Measurements from ENCODE around the gene GFER. TPM values are rescaled to one million over a fixed set of nuclear protein-coding genes. Genes with fewer than 3 reads are reported as not detected.

Gene GFER
- total and polyA plus RNA-seq, 9 of the 15 experiments (the other 6 are each of a cell fraction or from before 2014, with no cell fraction given), result 4.3 to 53.7 (median 19.8) TPM

DNA sequence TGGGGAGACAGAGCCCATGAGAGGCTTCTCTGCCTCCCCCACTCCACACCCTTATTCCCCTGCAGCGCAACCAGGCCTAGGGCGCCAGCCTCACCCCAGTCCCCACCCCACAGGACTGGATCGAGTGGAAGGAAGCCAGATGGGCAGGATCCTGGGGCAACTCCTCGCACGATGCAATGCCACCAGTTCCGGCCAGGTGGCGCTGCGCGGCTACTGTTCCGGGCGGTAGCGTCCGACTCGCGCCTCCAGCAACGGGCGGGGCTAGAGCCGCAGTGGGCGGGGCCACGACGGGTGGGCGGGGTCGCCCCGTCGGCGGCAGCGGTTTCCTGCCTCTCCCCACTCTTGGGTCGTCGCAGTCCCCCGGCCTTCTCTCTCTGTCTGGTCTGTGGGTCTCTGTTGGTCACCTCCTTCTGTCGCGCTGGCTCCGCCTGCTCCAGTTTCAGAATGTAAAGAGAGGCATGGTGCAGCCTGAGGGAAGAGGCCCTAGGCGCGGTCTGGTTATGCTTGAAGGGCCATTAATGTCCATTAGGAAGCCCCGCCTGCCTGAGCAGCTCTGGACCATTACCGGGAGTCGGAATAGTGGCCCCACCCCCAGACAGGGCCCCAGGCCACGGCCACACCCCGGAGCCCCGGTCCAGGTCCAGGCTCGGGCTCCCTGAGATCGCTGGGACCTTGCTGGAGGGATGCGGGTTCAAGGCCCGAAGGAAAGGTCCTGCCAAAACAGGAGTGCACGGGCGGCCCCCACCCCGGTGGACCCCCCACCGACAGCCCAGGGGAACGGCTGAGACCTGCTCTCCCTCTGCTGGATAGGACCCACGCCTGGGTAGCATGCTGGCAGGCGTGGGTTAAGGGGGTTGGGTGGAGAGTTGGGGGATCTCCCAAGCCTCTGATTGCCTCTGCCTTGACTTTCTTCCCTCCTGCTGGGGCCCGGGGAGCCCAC is 39.4 kb downstream of the GFER start:
- no peaks in the 10 kb centered on the region for H3K9me1 ChIP-seq (ENCODE audit: control insufficient read depth, insufficient read depth, low read length)
- no peaks in the 10 kb centered on the region for H3K36me3 ChIP-seq (ENCODE audit: control insufficient read depth, insufficient read depth, low read length)
- H3K4me1 ChIP-seq (replicated peaks in 1 of 2; ENCODE audit: control insufficient read depth in 2 of 2, insufficient read depth in 2 of 2, low read length in 2 of 2), result peaks cover 22 to 80% of the 10 kb centered on the region in 2 experiments; a peak in 4 of 5 replicates
- peak; percentile 90 to 96 (median 92) for DNase-seq (ENCODE audit: extremely low read depth in 1 of 4, low spot score in 3 of 4)
- peak; percentile 94 for FAIRE-seq
- H3K79me2 ChIP-seq (ENCODE audit: control insufficient read depth, insufficient read depth, low read length), result peaks cover 15% of the 10 kb centered on the region
- ChIA-PET POLR2A (interaction anchor here (0.6 to 3.3 kb wide), 3 partner anchors 9 to 131 kb away, joined by 4 to 35 read pairs (median 4); partner anchors contain the start of gene TRAF7), CTCF (ENCODE audit: low intra/inter-chr PET ratio) (interaction anchor here (0.7 to 2.1 kb wide), 5 partner anchors 24 to 132 kb away, joined by 3 to 15 read pairs (median 5); partner anchors contain the start of genes NTHL1, TRAF7 and TSC2)
- H3K27ac ChIP-seq (ENCODE audit: extremely low read depth, low read depth, low read length), result peak overlapping the region; percentile 76
- peak overlapping the region; percentile 48 to 89; a peak in 3 of 4 replicates for H3K9ac ChIP-seq (ENCODE audit: insufficient read depth in 1 of 2, low read depth in 2 of 2, low read length in 2 of 2)
- WGBS (ENCODE audit: insufficient coverage, low coverage, missing lambda C conversion rate), result 9% methylated on average over 30 of the region's 53 CpGs
- intact Hi-C loops (cut with micrococcal nuclease), result loop anchor here (1.0 to 5.0 kb wide), 2 partner anchors 117 to 244 kb away; partner anchors contain the start of gene RNPS1
- H3K9me3 ChIP-seq (replicated peaks; ENCODE audit: control insufficient read depth, insufficient read depth, low read depth, low read length), result no peaks in the 10 kb centered on the region
- peak overlapping the region; percentile 41 for H3K4me3 ChIP-seq
- H3K4me2 ChIP-seq (ENCODE audit: insufficient read depth, low read length), result peak overlapping the region; percentile 87
- 0 out of 2 replicates have a peak, but pooled peaks cover 7% of the 10 kb centered on the region for H4K20me1 ChIP-seq (replicated peaks; ENCODE audit: control insufficient read depth, insufficient read depth, low read length)
- BruUV-seq (replicated peaks), result no TSS peak
- peak overlapping the region; percentile 99 for H2AFZ ChIP-seq (ENCODE audit: low read depth, low read length)
- H3K27me3 ChIP-seq (ENCODE audit: control insufficient read depth in 2 of 2, insufficient read depth in 2 of 2, low read length in 2 of 2), result no peaks in the 10 kb centered on the region
- peak; percentile 85 for ATAC-seq
- in situ Hi-C loops (cut with MboI), result loop anchor here (5.0 kb wide), 1 partner anchor 119 kb away; no protein-coding TSS in a partner anchor
- 0 out of 2 replicates have a peak, but pooled peaks have one; percentile 43 for TF ChIP-seq SUPT5H (IDR thresholded peaks at IDR 0.05)
- no peak for TF ChIP-seq ZNF175 (CRISPR knock-in tag; IDR thresholded peaks at IDR 0.05; ENCODE audit: low read depth)
- TF ChIP-seq ZNF586 (CRISPR knock-in tag; conservative IDR thresholded peaks at IDR 0.05), result no peak
- TF ChIP-seq ATF1 (CRISPR knock-in tag; IDR thresholded peaks at IDR 0.05), result no peak
- TF ChIP-seq ATF1 (tag; IDR thresholded peaks at IDR 0.05), result peak; percentile 68
- peak; percentile 32 for TF ChIP-seq SAP30 (IDR thresholded peaks at IDR 0.05; ENCODE audit: borderline replicate concordance, insufficient read depth, low read depth, low read length, poor library complexity, severe bottlenecking)
- peak; percentile 41; the same call in 1 of the 2 replicates for TF ChIP-seq CBFB (CRISPR knock-in tag; IDR thresholded peaks at IDR 0.05)
- TF ChIP-seq U2AF1 (optimal IDR thresholded peaks at IDR 0.05; ENCODE audit: low read depth, low read length), result no peak
- TF ChIP-seq, protein P1, sequence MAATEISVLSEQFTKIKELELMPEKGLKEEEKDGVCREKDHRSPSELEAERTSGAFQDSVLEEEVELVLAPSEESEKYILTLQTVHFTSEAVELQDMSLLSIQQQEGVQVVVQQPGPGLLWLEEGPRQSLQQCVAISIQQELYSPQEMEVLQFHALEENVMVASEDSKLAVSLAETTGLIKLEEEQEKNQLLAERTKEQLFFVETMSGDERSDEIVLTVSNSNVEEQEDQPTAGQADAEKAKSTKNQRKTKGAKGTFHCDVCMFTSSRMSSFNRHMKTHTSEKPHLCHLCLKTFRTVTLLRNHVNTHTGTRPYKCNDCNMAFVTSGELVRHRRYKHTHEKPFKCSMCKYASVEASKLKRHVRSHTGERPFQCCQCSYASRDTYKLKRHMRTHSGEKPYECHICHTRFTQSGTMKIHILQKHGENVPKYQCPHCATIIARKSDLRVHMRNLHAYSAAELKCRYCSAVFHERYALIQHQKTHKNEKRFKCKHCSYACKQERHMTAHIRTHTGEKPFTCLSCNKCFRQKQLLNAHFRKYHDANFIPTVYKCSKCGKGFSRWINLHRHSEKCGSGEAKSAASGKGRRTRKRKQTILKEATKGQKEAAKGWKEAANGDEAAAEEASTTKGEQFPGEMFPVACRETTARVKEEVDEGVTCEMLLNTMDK (IDR thresholded peaks at IDR 0.05; ENCODE audit: borderline replicate concordance, insufficient read depth, low read depth, low read length, poor library complexity, severe bottlenecking), result peak; percentile 16
- peak; percentile 97 for TF ChIP-seq XRCC5 (IDR thresholded peaks at IDR 0.05; ENCODE audit: low read depth, low read length)
- TF ChIP-seq SREBF2 (CRISPR knock-in tag; IDR thresholded peaks at IDR 0.05), result no peak
- TF ChIP-seq SMC3 (conservative IDR thresholded peaks at IDR 0.05; ENCODE audit: insufficient read depth, low read depth, low read length), result peak; percentile 94
- TF ChIP-seq GABPA (tag; conservative IDR thresholded peaks at IDR 0.05; ENCODE audit: low read depth), result peak; percentile 47
- no peak for TF ChIP-seq EZH2 (IDR thresholded peaks at IDR 0.05; ENCODE audit: borderline replicate concordance, low read depth, low read length)
